GM19035 (cell line): ENCODE measurements around the gene TDRKH.
"Not testable (repeated sequence)": the region's sequence is repeated elsewhere in the genome, so short reads cannot be mapped to it uniquely, and the experiment has no call there.

Experiments used
- ATAC-seq: cut with Tn5 transposase; IDR thresholded peaks from one replicate; pipeline ENCODE4 v1.9.1; 2021; ENCODE audit not compliant: unreplicated experiment

The TDRKH gene

DNA sequence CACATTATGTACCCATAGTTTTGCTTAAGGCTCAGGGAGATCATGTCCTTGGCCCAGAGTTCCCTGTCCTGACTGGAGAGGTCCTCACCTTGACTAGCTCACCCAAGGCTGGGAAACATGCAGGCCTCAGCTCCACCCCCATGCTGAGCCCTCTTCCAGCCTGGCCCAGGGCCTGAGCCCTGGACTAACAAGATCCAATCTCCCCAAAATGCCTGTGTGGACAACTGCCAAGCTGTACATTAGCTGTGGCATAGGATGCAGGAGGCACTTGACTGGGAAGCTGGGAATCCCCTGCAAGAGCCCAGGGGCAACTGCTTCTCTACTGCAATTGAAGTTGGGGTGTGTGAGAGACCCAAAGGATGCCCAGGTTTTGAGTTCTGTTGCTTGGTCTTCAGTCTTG, 12.9 kb upstream of the TDRKH start:
- ATAC-seq: no peak

DNA sequence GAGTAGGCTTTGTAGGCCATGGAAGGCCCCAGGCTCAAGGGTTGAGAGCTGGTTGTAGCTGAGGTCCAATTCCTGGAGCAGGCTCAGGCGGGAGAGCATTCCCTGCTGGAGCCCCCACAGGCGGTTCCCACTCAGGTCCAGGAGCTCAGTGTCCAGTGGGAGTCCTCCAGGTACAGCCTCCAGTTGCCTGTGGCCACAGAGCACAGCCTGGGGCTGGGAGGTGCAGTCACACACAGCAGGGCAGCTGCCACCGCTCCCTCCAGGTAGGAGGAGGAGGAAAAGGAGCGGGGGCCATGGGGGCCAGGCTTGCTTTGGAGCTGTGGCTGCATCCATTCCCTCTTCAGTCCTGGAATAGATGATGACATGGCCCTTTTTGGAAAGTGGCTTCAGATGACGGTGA, 12.1 kb upstream of the TDRKH start:
- no peak for ATAC-seq

DNA sequence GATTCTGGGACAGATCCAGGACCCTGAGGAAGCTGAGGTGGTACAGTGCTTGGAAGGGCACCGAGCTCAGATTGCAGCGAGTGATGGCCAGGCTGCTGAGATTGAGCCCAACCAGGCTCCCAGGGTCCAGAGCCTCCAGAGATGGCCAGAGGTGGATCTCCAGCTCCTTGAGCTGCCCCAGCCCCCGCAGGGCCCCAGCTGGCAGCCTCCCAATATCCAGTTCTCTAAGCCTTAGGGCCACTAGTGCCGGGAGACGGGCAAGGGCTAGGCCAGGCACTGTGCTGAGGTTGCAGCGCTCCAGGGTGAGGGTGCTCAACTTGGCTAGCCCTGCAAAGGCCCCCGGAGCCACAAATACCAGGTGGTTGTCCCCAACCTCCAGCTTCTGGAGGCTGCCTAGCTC, 11.5 kb upstream of the TDRKH start:
- no peak for ATAC-seq

DNA sequence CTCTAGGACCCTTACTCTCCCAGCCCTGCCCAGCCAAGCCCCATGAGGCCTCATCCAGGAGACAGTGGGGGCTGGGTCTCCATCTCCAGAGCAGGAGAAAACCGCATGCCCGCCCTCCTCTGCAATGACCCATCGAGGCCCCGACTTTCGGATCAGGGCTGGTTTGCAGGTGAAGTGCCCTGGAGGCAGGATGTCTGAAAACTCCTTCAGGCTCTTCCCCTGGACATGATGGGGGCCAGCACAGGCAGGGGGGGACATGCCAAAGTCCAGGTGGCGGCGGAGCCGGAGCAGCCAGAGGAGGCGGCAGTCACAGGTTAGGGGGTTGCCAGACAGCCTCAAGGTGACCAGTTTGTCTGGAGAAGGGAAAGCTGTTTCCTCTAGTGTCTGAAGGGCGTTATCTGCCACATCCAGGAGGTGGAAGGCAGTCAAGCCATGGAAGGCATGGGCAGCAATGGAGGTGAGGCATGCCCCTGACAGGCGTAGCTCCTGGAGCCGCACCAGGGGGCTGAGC, 11.1 kb upstream of the TDRKH start:
- no peak for ATAC-seq

DNA sequence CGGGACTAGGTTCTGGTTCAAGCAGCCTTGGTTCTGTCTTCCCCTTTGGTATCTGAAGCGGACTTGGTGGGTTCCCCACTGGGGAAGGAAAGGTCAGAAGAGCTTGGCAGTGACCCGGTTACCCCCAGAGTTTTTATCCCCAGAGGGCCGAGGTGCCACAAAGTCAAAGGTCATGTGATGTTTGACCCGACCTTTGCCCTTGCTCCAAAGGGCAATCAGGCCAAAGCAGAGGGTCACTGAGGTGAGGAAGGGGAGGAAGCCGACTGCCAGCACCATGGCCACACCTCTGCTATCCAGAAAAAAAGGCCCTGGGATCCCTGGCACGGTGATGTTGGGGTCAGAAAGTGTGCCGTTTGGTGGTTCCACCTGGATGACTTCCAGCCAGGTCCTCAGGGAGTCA, 10.5 kb upstream of the TDRKH start:
- ATAC-seq: no peak

DNA sequence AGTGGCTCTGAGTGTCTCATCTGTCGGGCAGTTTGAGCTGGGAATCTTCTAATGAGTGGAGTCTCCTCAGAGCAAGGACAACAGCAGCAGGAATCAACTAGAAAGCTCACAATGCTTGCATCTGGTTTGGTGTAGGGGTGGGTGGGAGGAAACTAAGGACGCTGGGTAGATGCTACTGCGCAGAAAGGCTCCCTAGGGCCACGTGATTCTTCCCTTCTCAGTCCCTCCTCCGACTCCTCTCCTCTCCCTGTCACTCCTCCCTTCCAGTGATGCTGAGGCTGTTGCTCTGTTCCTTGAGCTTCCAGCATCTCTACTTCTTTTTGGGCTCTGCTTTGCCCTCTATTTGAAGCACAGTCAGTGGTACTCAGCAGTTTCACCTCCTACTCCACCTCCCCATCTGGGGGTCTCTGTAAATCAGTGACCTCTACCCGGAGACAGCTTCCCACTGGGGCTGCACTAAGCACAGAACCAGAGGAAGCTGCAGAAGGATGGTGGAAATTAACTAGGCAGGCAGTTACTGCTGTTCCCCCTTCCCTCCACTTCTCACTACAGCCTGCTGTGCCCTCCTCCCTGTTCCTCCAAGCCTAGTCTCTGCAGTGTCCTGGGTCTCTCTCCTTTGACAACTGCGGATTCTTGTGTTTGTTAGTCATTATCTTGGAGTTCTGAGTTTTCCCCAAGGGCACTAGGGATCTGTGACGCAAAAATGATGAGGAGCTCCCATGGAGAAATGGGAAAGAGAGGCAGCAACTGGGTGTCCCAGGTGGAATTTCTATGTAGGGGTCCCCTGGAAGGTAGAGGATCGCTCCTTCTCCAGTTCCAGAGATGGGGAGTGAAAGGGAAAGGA, 9.1 kb upstream of the TDRKH start:
- no peak for ATAC-seq

DNA sequence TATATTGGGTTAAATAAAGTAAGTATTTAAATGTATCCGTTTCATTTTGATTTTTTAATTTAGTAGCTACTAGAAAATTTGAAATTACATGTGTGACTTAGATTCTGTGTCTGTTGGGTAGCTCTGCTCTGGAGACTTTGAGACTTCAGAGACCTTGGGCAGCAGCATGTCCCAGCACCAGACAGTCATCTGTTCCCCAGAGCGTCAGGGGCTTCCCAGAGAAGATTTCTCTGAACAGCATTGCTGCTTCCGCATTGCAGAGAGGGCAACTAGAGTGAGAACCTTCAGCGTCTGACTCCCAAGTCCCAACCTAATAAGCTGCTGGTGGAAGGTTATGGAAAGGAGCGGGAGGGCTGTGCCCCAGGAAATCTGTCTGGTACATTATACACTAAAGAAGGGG, 8.3 kb upstream of the TDRKH start:
- no peak for ATAC-seq

DNA sequence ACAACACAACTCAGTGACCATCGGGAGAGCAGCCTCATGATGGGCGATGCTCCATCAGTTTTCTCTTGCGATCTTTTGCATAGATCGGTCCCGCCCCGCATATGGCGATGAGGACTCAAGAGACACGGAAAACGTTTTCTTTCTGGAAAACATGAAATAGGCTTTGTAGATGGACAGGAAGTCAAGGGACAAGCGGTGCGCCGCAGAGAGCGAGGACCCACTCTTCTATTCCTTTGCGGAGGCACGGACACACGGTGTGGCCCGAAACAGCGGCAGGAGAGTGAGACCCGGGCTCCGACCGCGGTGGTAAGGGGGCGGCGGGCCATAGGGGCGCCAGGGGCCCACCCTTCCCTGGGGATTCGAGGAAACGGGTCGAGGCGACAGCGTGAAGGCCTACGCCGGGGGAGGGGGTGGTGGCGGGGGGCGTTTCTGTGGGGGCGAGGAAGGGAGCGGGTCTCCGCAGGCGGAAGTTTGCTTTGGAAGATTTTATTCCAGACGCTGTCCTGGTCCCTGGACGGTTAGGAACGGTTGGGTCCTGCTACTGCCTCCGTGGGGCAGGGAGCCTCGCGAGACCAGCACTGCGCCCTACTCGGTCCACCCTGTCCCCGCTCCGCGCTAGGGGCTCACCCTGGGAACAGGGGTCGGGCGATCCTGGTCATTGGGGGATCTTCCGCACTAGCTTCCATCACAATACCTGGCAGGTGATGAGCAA, 796 bp upstream of the TDRKH start:
- ATAC-seq: peak; percentile 4

DNA sequence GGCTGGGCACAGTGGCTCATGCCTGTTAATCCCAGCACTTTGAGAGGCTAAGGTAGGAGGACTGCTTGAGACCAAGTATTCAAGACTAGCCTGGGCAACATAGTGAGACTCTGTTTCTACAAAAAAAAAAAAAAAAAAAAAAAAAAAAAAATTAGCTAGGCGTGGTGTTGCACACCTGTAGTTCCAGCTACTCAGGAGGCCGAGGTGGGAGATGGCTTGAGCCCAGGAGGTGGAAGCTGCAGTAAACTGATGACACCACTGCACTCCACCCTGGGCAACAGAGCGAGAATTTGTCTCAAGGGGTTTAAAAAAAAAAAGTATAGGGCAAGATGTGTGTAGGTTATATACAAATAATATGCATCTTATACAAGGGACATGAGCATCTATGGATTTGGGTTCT, 2.6 kb downstream of the TDRKH start:
- ATAC-seq: no peak

DNA sequence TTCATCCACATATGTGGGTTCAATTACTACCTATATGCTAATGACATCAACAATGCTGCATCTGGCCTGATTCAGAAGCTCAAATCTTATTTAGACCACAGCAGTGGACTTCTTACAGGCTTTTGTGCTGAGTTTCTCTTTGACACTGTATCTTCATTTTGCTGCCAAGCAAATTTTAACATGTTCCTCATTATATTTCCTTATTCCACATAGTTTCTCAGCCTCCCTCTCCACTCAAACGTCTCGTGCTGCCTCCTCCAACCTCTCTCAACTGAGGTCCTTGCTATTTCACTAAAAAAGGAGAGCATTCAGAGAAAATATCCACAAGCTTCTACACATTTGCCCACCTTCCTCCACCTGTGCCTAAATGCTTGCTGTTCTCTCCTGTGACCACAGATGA, 6.5 kb downstream of the TDRKH start:
- no peak for ATAC-seq

DNA sequence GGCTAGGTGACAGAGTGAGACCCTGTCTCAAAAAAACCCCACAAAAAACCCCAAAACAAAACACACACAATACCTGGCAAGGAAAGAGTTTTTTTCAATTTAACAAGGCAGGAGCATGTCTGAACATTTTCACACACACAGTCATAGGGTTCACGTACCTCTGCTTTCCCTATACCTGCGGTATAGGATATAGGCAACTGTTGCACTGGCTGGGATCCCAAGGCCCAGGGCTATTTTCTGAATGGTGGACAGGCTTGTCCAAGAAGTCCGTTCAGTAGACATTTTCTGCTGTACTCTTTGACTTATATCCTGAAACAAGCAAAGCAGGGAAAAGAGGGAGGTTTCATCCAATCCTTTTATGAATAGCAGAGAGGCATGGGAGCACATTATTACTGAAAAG, 7.6 kb downstream of the TDRKH start:
- no peak for ATAC-seq

DNA sequence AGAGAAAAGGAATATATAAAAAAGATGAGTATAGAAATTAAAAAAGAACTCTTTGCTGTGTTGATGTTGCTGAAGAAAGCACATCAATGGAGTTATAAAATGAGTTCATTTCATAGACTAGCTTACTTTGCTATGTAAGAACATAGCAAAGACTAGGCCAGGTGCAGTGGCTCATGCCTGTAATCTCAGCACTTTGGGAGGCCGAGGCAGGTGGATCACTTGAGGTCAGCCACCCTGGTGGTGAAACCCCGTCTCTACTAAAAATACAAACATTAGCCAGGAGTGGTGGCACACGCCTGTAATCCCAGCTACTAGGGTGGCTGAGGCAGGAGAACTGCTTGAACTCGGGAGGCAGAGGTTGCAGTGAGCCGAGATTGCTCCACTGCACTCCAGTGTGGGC, 8.3 kb downstream of the TDRKH start:
- not testable (repeated sequence) for ATAC-seq

DNA sequence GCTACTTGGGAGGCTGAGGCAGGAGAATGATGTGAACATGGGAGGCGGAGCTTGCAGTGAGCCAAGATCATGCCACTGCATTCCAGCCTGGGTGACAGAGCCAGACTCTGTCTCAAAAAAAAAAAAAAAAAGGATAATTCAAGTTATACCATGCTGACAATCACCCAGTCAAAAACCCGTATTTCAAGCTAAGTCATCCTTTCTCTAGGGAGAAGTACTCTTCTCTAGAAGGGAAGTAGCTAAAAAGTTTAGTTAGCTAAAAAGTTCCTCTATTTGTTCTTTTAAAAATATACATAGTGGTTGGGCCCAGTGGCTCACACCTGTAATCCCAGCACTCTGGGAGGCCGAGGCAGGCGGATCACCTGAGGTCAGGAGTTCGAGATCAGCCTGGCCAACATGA, 9.6 kb downstream of the TDRKH start:
- ATAC-seq: not testable (repeated sequence)

DNA sequence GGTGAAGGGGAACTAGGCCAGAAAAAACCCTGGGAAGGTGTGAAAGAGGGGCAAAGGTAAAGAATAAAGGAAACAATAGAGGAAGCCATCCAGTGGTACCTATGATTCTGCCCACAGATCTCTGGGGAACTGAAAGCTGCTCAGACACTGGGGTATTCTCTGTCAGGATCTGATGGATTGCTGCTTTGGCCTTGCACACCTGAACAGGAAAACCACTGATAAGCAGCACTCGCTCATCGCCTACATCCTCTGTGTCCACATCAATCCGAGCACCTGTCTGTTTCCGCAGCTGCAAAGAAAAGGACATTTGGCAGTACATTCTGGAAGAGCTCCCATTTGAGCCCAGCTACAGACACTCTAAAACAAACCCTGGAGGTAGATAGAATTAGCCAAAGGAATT, 10.4 kb downstream of the TDRKH start:
- no peak for ATAC-seq

DNA sequence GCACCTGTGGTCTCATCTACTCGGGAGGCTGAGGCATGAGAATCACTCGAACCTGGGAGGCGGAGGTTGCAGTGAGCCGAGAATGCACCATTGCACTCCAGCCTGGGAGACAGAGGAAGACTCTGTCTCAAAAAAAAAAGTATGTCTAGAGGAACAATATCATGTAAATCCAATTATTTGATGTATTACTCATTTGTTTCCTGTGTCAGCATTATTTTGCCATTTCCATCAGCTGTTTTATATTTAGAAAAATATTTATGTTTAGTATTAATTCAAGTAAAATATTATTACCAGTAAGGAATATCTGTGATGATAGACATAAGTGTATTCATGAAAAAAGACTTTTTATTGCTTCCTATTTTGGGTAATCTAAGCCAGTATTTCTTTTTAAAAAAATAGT, 13.0 kb downstream of the TDRKH start:
- no peak for ATAC-seq

DNA sequence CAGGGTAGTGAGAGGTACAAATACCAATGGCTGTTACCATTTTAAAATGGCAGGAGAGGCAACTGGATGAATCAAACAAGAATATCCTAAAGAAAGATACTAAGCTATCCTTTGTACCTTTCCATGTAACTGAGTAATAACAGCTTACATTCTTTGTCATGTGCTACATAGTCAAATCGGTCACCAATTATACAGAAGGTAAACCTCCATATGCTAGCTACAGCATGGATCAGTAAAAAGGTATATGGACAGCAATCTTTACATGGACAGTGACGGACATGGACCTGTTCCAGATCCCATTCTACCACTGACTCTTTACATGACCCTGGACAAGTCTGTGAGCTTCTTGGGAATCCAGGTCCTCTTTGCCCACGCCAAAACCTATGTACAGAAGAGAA, 13.6 kb downstream of the TDRKH start:
- no peak for ATAC-seq

DNA sequence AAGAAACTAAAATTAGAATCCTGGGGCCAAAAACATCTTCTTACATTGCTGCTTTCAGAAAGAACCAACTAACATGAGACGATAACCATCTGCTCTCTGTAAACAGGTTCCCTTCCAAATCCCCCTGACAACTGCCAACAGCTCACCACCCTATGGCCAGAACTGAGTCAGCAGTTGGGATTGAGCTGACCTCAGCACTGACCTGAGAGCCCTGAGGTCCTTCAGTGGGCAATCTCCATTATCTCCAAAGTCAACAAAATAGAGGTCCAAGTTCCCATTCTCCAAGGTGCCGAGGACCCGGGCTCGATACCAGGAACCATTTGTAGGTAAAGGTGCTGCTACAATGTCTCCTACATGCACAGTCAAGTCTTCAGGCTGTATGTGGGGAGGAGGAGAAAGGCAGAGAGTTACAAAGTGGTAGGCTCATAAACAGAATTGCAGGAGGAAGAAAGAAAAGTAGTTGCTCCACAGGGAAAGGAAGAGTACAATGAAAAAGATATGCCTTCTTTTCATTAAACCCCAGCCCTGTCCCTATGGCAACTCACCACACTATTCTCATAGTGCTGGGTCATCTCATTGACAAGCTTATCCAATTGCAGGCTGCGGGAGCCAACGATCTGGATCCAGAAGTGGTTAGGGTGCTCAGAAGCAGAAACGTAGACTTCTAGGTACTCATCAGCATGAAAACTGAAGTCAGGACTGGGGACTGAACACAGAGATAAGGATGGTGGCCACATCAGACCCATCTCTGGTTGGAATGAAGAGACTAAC, 14.2 kb downstream of the TDRKH start:
- ATAC-seq: no peak

DNA sequence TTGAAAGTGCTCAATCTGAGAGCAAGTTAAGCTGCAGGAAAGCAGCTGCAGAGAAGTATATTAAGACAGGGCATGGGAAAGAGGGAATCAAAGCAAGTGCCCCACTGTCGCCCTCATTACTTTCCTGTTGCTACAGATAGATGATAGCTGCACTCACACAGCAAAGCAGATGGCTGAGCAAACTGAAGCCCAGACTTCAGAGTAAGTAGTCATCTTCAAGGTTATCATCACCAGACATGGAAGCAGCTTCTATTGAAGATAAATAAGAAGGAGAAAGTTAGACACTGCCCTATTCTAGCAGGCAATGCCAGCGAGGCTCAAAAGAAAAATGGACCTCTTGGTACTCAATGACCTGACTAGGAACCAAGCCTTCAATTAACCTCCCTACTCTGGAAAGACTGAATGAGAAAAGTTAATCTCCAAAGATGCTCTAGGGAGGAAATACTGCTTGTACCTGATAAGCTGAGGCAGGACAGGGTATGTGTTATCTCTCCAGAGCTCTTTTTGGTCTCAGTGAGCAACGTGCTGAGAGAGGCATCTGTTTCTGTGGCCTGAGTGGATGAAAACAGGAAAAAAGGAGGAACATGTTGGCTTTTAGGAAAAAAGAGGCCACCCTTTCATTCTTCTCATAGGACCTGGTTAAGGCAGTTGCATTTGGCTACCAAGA, 15.9 kb downstream of the TDRKH start:
- ATAC-seq: no peak

DNA sequence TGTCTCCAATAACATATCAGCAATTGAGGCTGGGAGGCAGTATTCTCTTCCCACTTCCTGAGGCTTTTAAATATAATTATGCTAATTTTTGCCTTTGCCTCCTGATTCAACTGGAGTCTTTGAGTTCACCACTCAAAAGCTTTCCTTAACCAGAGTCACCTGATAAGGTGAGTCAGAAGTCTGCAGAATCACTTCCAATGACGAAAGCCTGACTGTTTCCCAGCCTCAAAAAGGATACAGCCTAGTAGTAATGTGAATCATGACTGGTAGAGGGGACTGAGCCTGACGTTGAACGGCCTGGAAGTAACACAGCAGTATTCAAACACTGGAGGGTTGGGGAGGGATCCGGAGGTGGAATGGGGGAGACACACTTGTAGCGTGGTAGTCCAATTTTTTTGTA, 16.6 kb downstream of the TDRKH start:
- no peak for ATAC-seq

DNA sequence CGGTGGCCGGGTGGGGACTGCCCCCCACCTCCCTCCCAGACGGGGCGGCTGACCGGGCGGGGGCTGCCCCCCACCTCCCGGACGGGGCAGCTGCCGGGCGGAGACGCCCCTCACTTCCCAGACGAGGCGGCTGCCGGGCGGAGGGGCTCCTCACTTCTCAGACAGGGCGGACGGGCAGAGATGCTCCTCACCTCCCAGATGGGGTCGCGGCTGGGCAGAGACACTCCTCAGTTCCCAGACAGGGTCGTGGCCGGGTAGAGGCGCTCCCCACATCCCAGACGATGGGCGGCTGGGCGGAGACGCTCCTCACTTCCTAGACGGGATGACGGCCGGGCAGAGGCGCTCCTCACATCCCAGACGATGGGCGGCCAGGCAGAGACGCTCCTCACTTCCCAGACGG, 21.0 kb downstream of the TDRKH start:
- ATAC-seq: not testable (repeated sequence)
